Fibroblast of the aortic adventitia (primary cell): ENCODE measurements around the gene RNASE2. TPM values are rescaled to one million over a fixed set of nuclear protein-coding genes. Genes with fewer than 3 reads are reported as not detected.
"Not testable (repeated sequence)": the region's sequence is repeated elsewhere in the genome, so short reads cannot be mapped to it uniquely, and the experiment has no call there.

ENCODE experiments used
- DNase-seq: peaks from one replicate; pipeline ENCODE4 v3.0.0-alpha.2; 2010; ENCODE audit warnings: low read depth
- H3K4me3 ChIP-seq: 2 replicates; pipeline ENCODE4 v1.5.1; 2011; ENCODE audit warnings: low read depth, mild to moderate bottlenecking, control low read depth, low read length, moderate library complexity
- total RNA-seq: library from RNA; depleted of rRNA; stranded (reverse); fragments of >200 nt; gene quantifications from 2 replicates; pipeline ENCODE4 v1.2.3, GENCODE V29; 2012; ENCODE audit warnings: low replicate concordance
- TF ChIP-seq, protein P1 (sequence below): IDR thresholded peaks from 2 replicates; pipeline ENCODE4 v1.5.1; 2011; ENCODE audit warnings: mild to moderate bottlenecking, low read length, control low read depth, inconsistent platforms; ENCODE audit not compliant: insufficient read depth

The RNASE2 gene
- total RNA-seq, 1 donor: not detected

DNA sequence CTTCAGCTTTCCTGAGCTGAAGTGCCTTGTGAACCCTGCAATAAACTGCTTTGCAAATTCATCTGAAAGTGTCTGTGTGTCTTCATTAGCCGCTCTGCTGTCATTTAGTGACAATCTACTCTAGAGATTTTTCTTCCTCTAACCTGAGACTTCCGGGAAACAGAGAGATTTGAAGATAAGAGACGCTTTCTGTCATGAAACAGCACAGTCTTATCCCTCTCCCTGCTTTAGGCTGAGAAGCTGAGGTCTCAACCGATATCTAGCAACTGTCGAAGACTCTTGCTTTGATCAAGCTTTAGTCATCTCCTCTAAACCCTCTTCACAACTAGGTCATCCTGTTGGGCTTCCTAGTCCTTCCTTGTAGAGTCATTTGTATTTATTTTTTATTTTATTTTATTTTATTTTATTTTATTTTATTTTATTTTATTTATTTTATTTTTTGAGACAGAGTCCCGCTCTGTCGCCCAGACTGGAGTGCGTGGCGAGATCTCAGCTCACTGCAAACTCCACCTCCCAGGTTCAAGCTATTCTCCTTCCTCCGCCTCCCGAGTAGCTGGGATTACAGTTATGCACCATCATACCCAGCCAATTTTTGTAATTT is 1.2 kb downstream of the RNASE2 start:
- TF ChIP-seq, protein P1, sequence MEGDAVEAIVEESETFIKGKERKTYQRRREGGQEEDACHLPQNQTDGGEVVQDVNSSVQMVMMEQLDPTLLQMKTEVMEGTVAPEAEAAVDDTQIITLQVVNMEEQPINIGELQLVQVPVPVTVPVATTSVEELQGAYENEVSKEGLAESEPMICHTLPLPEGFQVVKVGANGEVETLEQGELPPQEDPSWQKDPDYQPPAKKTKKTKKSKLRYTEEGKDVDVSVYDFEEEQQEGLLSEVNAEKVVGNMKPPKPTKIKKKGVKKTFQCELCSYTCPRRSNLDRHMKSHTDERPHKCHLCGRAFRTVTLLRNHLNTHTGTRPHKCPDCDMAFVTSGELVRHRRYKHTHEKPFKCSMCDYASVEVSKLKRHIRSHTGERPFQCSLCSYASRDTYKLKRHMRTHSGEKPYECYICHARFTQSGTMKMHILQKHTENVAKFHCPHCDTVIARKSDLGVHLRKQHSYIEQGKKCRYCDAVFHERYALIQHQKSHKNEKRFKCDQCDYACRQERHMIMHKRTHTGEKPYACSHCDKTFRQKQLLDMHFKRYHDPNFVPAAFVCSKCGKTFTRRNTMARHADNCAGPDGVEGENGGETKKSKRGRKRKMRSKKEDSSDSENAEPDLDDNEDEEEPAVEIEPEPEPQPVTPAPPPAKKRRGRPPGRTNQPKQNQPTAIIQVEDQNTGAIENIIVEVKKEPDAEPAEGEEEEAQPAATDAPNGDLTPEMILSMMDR: no peak
- no peak overlapping the region for H3K4me3 ChIP-seq
- DNase-seq: no peak

- not testable (repeated sequence) for H3K4me3 ChIP-seq, DNase-seq
Observed at GRCh38 chr14:20958946-20959345, 3.7 kb downstream of the RNASE2 start.

GRCh38 chr14:20969336-20969735 is 14.0 kb downstream of the RNASE2 start:
- DNase-seq: no peak
- TF ChIP-seq, protein P1: no peak

DNA sequence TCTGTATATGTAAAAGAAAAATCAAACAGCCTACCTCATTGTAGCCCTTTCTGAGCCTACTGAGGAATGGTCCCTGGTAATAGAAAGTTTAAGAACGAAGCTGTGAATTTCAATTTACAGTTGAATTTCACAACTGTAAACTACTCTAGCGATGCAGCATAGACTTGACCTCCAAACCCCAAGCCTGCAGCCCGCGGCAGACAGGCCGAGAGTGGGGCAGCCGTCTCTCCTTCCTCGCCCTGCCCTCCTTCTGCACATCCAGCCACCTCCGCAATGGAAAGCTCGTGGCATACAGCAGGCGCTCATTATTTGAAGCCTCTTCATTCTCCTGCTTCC is 15.3 kb downstream of the RNASE2 start:
- TF ChIP-seq, protein P1: no peak
- DNase-seq: no peak
- H3K4me3 ChIP-seq: peak overlapping the region; percentile 73

More at GRCh38 chr14:20969336-20969735, 14.0 kb downstream of the RNASE2 start:
- H3K4me3 ChIP-seq: no peak overlapping the region

GRCh38 chr14:20970983-20971704 is 15.9 kb downstream of the RNASE2 start:
- TF ChIP-seq, protein P1: peak; percentile 99
- DNase-seq: peak; percentile 81
- peak overlapping the region; percentile 73 for H3K4me3 ChIP-seq

DNA sequence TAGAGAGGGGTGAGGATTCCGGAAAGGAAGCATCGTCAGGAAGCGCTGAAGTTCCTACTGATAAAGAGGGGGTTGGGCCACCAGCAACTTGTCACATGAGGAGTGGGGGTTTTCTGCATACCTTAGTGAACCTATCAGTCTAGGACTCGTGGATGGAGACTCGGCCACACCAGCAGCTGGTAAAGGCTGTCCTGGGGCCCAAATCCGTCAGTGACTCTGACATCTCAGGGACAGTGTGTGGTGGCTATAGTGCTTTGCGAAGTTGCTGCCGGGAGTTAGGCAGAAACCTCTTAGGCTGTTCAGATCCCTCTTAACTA is 16.4 kb downstream of the RNASE2 start:
- DNase-seq: no peak
- peak overlapping the region; percentile 73 for H3K4me3 ChIP-seq
- TF ChIP-seq, protein P1: no peak

DNA sequence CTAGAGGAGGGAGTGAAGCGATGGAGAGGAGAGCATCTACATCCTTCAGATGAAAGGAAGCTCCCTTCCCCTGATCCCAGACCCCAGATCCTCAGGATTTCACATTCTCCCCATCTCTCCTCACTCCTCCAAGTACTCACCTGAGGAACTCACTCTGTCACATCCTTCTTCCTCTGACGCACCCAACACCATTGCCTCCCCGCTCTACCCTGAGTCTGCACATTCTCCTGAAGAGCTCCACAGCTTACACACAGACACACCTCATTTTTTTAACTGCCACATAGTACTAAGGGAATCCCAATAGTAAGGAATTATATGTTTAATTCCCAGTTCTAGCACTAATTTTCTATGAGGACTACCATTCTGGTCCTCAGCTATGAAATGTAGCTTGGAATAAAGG is 18.2 kb downstream of the RNASE2 start:
- no peak overlapping the region for H3K4me3 ChIP-seq
- DNase-seq: no peak
- TF ChIP-seq, protein P1: no peak
